Left renal pelvis (tissue), 4 donors: Measurements from ENCODE around the gene LRPAP1. TPM values are rescaled to one million over a fixed set of nuclear protein-coding genes. Genes with fewer than 3 reads are reported as not detected.
"Not testable (repeated sequence)": the region's sequence is repeated elsewhere in the genome, so short reads cannot be mapped to it uniquely, and the experiment has no call there.

Experiments
- DNase-seq, 4 donors: peaks; one replicate each; pipeline ENCODE4 v3.0.0-alpha.2; 2013; ENCODE audit warnings: low read depth in 4 of 4, low spot score in 3 of 4
- polyA plus RNA-seq, 4 donors: library from polyadenylated mRNA; unstranded; fragments of 120-200 nt; gene quantifications; one replicate each; pipeline ENCODE4 v1.2.1, GENCODE V29; 2013; ENCODE audit not compliant: insufficient read length in 4 of 4

LRPAP1 gene
- polyA plus RNA-seq, 4 donors = 113 to 264 (median 178) TPM

DNA sequence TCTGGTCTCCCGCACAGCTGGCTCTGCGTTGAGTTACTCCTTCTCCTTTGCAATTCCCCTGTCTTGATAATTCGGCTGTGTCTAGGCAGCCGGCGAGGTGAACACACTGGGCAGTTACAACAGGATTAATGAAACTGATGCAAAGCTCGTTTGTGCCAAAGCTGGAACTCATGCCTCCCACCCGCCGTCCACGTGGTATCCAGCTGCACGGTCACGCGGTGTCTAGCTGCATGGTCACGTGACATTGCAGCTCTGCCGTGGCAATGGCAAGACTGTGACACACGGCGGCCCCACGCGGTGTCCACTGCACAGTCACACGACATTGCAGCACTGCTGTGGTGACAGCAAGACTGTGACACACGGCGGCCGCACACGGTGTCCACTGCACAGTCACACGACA is 31.2 kb upstream of the LRPAP1 start:
- no peak for DNase-seq

DNA sequence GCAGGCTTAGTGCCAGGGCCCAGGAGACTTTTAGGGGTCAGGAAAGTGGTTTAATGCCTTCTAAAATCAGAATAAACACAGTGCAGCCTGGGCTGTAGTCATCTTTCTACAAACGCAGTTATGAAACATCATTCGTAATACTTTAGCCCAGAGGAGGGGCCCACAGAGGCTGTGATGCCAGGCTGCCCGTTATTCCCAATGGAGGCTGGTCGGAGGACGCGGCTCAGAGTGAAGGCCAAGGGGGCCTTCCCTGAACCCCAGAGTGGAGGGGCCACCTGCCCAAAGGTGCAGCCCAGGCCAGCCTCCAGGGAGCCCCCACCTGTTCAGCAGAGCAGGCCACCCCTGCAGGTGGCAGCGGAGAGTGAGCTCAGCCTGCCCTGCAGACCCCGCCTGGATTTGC is 29.9 kb upstream of the LRPAP1 start:
- DNase-seq = not testable (repeated sequence)

DNA sequence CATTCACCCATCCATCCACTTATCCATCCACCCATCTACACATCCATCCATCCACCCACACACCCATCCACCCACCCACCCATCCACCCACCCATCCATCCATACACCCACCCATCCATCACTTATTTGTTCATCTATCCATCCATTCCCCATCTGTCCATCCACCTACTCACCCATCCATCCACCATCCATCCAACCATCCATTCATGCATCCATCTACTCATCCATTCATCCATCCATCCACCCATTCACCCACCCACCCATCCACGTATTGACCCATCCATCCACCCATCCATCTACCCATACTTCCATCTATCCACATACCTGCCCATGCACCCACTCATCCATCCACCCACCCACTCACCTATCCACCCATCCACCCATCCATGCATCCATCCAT is 28.2 kb upstream of the LRPAP1 start:
- not testable (repeated sequence) for DNase-seq

DNA sequence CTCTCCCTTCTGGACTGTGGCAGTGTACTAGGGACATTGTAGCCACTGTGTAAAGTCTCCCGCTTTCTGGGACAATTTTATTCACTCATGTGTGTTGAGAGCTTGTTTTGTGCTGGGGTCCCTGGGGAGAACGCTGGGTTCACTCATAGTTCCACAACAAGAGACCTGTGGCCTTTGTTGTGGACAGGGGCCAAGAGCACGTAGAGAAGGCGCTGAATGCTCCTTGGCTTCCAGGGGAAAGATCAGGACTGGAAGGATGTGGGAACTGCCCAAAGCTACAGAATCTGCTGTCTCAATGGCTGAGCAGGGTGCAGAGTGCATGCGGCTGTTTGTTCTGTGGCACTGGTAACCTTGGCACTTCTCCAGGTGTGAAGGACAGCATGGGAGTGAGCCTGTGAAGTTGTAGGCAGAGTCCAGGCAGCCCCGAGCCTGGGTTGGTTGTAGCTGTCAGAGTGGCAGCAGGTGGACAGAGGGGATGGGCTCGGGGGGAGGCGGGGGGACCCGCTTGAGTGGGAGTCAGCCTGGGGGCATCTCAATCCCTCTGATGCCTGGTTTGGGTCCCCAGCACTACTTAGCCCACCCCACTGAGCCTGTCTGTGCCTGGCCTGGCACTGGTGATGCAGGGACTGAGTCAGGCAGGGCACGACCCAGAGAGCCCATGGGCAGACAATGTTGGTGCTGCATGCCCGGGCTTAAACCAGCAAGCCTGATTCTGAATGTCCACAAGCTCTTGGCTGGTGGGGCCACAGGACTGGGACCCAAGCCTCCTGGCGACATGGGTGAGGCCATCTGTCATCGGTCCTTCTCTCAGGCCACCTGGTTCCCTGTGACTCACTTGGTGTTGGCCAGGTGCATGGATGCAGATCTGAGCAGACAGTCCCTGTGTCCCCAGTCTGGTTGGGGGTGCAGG is 27.4 kb upstream of the LRPAP1 start:
- not testable (repeated sequence) for DNase-seq

DNA sequence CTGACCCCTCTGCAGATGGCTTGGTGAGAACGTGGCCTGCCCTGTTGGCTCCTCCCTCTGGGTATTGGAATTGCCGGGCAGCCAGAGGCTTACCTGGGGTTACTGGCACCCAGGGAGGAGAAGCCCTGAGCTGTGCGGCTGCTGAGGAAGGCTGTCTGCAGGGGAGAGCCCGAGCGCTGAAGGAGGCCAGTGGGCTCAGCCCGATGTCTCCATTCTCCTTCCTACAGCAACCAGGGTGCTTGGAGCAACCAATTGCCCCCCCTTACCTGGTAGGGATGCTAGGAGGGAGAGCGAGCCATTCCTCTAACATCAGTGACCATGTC is 26.3 kb upstream of the LRPAP1 start:
- not testable (repeated sequence) for DNase-seq

DNA sequence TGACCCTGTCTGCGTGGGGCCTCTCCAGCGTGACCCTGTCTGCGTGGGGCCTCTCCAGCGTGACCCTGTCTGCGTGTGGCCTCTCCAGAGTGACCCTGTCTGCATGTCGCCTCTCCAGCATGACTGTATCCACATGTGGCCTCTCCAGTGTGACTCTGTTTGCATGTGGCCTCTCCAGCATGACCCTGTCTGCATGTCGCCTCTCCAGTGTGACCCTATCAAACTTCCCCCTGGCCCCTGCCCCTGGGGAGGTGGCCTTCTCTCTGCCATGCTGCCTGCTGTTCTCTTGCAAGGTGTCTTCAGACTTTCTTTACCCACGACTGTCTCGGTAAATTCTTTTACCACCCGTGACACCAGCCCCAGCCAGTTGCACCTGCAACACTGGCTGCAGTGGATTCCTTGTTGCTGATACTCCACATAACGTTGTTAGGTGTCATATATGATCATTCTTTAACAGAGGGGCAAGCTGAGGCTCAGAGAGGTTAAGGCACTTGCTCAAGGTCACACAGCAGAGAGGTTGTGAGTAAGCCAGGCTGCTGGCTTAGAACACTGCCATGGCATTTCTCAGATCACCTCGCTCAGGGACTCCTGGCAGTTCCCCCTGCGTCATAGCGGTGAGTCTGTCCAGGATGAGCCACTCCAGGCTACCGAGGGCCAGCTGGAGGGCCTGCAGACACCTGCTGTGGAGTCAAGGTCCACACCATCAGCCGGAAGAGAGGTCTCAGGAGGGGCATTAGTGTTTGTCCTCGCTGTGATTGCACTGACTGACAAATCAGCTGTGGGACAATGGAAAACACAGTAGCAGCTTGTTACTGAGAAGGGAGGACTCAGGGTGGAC is 25.7 kb upstream of the LRPAP1 start:
- DNase-seq = not testable (repeated sequence)

DNA sequence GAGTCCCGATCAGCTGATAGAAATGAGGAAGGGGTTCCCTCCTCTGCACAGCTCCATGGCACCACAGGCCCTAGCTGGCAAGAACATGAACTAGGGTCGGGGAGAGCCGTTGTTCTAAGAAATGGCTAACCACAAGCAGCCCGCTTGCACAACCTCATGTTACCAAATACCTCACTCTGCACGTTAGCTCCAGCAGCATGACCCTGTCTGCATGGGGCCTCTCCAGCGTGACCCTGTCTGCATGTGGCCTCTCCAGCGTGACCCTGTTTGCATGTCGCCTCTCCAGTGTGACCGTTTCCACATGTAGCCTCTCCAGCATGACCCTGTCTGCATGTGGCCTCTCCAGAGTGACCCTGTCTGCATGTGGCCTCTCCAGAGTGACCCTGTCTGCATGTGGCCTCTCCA is 24.9 kb upstream of the LRPAP1 start:
- DNase-seq = not testable (repeated sequence)

DNA sequence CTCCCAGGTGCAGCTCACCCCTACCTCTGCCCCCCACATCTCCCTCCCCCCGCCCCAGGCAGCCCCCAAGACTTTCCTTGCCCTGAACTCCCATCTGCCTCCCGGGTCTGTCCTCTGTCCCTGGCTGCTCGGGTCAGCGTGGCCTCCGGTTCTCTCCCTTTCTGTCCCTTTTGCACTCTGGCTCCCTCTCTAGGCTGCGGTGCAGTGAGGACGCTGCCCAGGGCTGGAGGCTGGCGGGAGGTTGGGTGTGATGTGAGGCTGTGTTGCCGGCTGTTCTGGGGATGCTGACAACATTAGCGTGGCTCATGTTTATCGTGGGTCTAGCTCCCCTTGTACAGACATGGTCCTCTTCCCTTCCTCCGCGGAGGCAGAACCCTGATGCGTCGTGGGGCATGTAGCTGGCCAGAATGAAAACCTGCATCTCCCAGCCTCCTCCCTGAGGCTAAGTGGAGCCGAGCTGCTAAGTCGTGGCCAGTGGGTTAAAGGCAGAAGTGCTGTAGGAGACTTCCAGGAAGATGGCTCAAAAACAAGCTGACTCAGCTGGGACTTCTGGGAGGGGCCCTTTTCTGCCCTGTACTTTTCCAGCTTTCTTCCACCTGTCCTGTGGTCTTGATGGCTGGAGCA is 24.1 kb upstream of the LRPAP1 start:
- DNase-seq = not testable (repeated sequence)

DNA sequence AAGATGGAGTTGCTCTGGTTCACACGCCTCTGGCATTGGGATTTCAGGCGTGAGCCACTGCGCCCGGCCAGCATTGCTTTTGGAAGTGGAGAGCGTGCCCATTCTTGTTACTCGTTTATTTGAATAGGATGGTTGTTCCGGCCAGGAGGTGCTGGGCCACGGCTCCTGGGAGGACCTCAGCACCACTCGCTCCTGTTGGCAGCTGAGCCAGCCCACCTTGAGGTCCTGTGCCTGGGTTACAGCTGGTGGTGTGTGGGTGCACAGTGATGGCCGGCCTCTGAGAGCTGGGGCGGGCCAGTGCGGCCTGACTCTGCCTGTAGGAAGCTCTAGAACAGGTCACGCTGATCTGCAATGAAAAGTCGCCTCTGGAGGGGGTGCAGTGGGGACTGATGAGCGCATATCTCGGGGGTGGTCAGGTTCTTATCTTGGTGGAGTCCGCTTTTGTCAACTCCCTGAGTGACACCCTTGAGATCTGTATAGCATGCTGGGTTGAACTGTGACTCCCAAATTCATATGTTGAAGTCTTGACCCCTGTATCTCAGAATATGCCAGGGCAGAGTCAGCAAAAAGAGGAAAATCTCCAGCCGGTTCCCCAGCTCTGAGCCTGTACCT is 23.3 kb upstream of the LRPAP1 start:
- DNase-seq = not testable (repeated sequence)

DNA sequence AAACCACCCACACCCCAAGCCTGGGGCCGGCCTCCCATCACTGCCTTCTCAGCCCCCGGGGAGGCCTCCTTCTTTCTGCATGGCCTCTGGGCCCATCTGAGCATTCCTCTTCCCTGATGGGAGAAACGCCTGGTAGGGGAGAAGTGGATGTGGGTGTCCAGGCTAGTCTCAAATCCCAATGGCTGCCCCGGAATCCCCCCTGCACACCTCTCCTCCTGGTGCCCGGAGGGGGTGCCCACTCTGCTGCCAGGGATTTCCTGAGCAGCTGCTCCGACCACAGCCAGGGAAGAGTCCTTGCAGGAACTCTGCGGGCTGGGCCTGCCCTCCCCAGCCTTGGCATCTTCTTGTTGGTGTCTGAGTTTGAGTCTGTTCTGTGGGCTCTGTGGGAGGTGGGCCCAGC is 19.1 kb upstream of the LRPAP1 start:
- not testable (repeated sequence) for DNase-seq

DNA sequence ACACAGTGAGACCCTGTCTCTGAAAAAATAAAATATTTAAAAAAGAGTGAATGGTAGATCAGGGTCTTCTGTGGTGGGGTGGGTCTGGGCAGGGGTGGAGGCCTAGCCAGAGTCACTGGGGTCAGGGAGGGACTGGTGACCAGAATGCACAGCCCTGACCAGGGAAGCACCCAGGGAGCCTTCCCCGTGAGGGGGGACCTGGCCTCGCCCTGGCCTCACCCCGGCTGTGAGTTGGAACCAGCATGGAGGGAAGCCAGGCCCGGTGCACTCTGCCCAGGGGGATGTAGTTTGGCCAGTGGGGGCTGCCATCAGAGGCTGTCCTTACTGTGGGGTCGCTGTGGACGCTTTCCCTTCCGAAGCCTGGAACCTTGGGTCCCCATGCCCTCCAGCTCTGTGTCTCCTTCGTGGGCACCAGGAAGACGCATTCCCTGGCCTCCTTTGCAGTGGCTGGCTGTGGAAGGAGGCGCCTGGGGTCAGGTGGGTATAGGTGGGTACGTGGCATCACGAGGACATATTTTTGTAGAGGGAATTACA is 18.6 kb upstream of the LRPAP1 start:
- DNase-seq = not testable (repeated sequence)

DNA sequence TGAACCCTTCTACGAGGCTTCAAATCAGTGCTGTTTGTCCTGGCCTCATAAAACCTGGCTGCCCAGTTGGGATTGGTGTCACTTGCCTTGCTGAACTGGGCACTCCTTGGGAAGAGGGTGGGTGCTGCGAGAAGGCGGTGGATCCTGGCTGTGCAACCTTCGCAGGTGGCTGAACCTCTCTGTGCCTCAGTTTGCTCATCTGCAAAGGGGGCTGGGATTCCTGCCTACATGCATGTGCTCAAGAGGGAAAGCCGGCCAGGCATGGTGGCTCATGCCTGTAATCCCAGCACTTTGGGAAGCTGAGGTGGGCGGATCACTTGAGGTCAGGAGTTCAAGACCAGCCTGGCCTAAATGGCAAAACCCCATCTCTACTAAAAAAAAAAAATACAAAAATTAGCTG is 17.8 kb upstream of the LRPAP1 start:
- not testable (repeated sequence) for DNase-seq

DNA sequence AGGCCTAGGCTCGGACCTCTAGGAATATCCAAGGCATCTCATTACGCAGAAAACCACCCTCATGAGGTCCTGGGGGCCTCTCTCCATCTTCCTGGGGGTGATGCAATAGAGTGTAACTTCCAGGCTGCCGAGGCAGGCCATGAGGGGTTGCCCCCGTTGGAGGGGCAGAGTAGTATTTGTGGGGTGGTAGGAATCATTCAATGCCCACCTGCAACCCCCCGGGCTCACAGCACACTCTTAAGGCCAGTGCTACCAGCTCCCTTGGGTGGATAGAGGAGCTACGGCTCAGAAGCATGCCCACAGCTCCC is 17.4 kb upstream of the LRPAP1 start:
- not testable (repeated sequence) for DNase-seq

DNA sequence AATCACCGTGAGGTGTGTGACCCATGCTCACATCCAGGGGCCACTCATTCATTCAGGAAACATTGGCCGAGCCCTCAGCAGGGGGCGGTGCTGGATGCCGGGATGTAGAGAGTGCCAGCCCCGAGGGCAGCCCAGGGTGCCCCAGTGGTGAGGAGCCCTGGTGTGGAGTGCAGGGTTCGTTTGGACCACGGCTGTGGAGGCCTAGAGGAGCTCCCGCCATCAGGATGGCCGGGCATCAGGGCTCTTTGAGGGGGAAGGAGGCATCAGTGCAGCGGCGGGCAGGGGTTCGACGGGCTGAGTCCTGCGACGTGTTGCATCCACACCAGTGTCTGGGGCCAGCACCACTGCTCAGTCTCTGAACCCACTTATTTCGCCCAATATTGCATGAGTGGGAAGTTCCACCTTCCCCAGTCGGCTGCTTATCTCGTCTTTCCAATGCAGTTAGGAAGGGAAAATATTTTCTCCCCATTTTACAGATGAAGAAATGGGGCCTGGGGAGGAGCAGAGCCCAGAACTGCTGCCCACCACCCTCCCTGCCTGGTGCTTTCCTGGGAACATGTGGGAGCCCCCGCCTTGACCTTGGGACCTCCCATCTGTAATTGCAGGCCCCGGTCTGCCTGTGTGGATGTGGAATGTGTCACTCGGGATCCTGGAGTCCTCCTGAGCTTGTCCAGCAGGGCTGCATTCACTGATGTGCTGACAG is 16.9 kb upstream of the LRPAP1 start:
- not testable (repeated sequence) for DNase-seq

DNA sequence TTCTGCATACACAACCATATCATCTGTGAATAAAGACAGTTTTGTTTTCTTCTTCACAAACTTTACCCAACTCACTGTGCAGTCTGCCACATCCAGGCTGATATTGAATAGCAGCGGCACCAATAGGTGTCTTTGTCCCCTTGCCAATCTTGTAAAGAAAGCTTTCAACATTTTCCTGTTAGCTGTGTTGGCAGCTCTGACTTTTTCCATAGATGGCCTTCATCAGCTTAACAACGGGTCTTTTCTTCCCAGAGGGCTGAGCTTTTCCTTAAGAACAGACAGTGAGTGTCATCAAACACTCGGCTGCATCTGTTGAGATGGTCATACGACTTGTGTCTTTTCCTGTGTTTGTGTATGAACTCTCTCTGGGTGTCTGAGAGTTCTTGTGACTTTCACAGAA is 14.5 kb upstream of the LRPAP1 start:
- DNase-seq = not testable (repeated sequence)

DNA sequence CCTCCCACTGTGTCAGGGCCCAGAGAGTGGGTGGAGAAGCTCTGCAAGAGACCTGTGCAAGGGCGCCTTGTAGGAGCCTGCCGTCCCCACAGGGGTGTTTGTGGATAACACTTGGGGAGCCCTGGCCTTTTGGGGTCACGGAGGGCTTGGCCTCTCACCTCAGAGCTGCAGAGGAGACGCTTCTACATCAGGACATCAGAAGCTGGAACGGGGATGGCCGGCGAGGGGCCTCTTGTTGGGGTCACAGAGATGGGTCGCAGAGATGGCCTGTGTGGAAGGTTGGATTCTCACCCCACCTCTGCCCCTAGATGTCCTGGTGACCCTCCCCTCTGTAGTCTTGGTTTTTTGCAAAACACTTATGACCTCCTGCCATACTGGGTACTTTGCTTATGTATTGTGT is 13.1 kb upstream of the LRPAP1 start:
- DNase-seq = not testable (repeated sequence)

DNA sequence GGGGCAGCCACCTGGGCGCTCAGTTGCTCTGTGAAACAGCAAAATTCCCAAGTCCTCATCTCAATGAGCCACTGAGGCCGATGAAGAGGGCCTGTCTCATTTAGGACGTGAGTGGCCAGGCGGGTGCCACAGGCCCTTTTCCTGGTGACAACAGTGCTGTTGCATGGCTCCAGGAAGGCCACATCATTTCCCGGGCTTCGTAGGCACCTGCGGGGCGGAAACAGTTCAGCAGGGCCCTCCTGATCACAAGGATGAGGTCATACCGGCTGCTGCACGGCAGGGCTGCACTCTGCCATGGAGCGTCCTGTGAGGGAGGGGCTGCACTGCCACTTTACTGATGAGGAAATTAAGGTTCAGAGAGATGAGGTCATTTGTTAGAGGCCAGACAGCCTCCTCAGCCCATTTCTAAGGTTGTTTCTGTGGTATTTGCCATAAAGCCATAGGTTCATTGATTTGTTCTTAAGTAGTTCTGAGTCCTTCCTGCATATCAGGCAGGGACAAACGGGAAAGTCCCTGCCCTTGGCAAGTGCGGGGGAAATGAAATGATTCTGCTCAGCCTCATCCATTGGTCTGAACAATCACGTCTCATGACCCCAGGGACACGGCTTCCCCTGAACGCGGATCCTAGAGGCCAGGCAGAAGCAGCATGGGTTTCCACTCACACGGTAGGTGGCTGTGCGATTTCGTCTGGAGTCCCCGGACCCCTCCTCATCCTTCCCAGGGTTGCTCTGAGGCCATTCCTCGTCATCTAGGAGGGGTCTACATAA is 12.2 kb upstream of the LRPAP1 start:
- not testable (repeated sequence) for DNase-seq

DNA sequence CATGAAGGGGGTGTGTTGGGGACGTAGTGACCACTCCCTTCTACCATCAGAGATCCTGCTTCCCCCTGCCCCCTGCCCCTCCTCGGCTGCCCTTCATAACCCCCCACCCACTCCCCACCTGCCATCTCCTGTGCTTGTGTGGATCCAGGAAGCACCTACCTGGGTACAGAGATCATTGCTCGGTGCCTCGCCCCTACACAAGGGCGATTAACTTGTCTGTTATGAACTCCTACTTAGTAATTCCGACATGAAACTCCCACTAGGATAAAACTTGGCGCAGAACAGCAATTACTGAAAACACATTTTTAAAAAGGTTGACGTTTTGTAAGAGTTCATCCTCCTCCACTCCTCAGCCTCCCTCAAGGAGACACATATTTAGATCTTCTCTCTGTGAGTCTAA is 11.2 kb upstream of the LRPAP1 start:
- DNase-seq = not testable (repeated sequence)

DNA sequence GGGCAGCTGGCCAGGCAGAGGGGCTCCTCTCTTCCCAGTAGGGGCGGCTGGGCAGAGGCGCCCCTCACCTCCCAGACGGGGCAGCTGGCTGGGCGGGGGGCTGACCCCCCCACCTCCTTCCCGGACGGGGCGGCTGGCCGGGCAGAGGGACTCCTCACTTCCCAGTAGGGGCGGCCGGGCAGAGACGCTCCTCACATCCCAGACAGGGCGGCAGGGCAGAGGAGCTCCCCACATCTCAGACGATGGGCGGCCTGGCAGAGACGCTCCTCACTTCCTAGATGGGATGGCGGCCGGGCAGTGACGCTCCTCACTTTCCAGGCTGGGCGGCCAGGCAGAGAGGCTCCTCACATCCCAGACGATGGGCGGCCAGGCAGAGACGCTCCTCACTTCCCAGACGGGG is 6.7 kb upstream of the LRPAP1 start:
- not testable (repeated sequence) for DNase-seq
